Right lobe of liver (tissue), 4 donors: ENCODE measurements around the gene KCNIP3.

Source experiments
- CTCF ChIP-seq, 4 donors: fragments of 200-600 bp in 3 of 4; fragments of 450-650 bp in 1 of 4; IDR thresholded peaks; one replicate each; pipeline versions ENCODE4 v1.5.1 to v1.8.0; 2016 to 2022; ENCODE audit warnings: antibody characterized with exemption in 4 of 4, mild to moderate bottlenecking in 2 of 4
- POLR2A ChIP-seq: fragments of 450-650 bp; IDR thresholded peaks from one replicate; pipeline ENCODE4 v1.6.1; 2017; ENCODE audit warnings: antibody characterized with exemption, mild to moderate bottlenecking
- donor health status: DM: no; HTN: no; CAD: no.
- donor health status: DM: no; HTN: no; CAD: no.
- donor health status: DM: no; HTN: yes; CAD: no.

GRCh38 chr2:95388856-95389244, 91.7 kb downstream of the KCNIP3 start:
- TF ChIP-seq CTCF (IDR thresholded peaks at IDR 0.05), result no peak
- no peak for TF ChIP-seq POLR2A
